Endothelial cell of umbilical vein (primary cell): ENCODE measurements around the gene MIEN1. TPM values are rescaled to one million over a fixed set of nuclear protein-coding genes. Genes with fewer than 3 reads are reported as not detected.

Experiments used
- BruUV-seq: library from RNA; stranded (reverse); fragments of 400-500 nt; replicated peaks from 2 replicates; lab custom pipeline; 2021; lab: Mats Ljungman, UMichigan
- CTCF ChIA-PET: fragments of 300-600, 350-600 bp; sonication (Branson Sonifier 250); formaldehyde crosslinking; loops from one replicate; lab custom pipeline; 2021; ENCODE audit warnings: antibody characterized with exemption, inconsistent platforms; lab: Charles Lee
- POLR2A ChIA-PET: fragments of 300-600, 350-600 bp; sonication (Branson Sonifier 250); formaldehyde crosslinking; loops from one replicate; lab custom pipeline; 2021; ENCODE audit warnings: antibody characterized with exemption, inconsistent platforms; lab: Charles Lee
- DNase-seq: peaks from one replicate; pipeline ENCODE4 v3.0.0-alpha.2; 2011; ENCODE audit warnings: low read depth, low spot score
- FAIRE-seq: peaks from 2 replicates; lab custom pipeline; 2011; peaks lifted over from hg19 to GRCh38; lab: Jason Lieb, UNC
- H2AFZ ChIP-seq: 2 replicates; pipeline ENCODE4 v1.6.0; 2012; ENCODE audit warnings: low read depth, low read length, control low read depth, inconsistent platforms
- H3K27ac ChIP-seq: 2 replicates; pipeline ENCODE4 v1.5.1; 2011; ENCODE audit warnings: low read depth, mild to moderate bottlenecking, control low read depth, low read length, moderate library complexity; ENCODE audit not compliant: insufficient read depth
- H3K27me3 ChIP-seq, 2 experiments: 2 replicates each; pipeline versions ENCODE4 v1.6.0 to v1.6.1; 2011; ENCODE audit warnings: low read length in 2 of 2, mixed read lengths in 1 of 2; ENCODE audit not compliant: control insufficient read depth in 2 of 2, insufficient read depth in 2 of 2
- H3K36me3 ChIP-seq, 2 experiments: 2 replicates in 1 of 2; 3 replicates in 1 of 2; pipeline ENCODE4 v1.5.1; 2011; ENCODE audit warnings: low read length in 2 of 2, mild to moderate bottlenecking in 1 of 2, moderate library complexity in 1 of 2; ENCODE audit not compliant: control insufficient read depth in 2 of 2, insufficient read depth in 2 of 2; ENCODE audit errors: extremely low read depth in 1 of 2
- H3K4me1 ChIP-seq: 3 replicates; pipeline ENCODE4 v1.5.1; 2011; ENCODE audit warnings: mild to moderate bottlenecking, low read length; ENCODE audit not compliant: control insufficient read depth, insufficient read depth; ENCODE audit errors: extremely low read depth
- H3K4me2 ChIP-seq: 2 replicates; pipeline ENCODE4 v1.6.1; 2011; ENCODE audit warnings: low read length, control low read depth, mixed read lengths; ENCODE audit not compliant: insufficient read depth
- H3K4me3 ChIP-seq, 3 experiments: fragments of 200-600 bp in 1 of 3; sonication (generic), shearing (Covaris generic) in 1 of 3; replicated peaks in 1 of 3; 2 replicates each; pipeline ENCODE4 v1.5.1; 2011 to 2016; ENCODE audit warnings: control low read depth in 3 of 3, low read length in 3 of 3, mild to moderate bottlenecking in 2 of 3, inconsistent platforms in 1 of 3, low read depth in 1 of 3, moderate library complexity in 1 of 3; ENCODE audit not compliant: insufficient read depth in 1 of 3
- H3K79me2 ChIP-seq: 2 replicates; pipeline ENCODE4 v1.6.0; 2012; ENCODE audit warnings: low read length, inconsistent platforms; ENCODE audit not compliant: control insufficient read depth, insufficient read depth
- H3K9ac ChIP-seq: replicated peaks from 2 replicates; pipeline ENCODE3; 2011; ENCODE audit warnings: low read length, control low read depth; ENCODE audit not compliant: insufficient read depth; ENCODE audit errors: extremely low read depth
- H3K9me1 ChIP-seq: replicated peaks from 3 replicates; pipeline ENCODE4 v1.6.0; 2011; ENCODE audit warnings: mild to moderate bottlenecking, low read length; ENCODE audit not compliant: control insufficient read depth, insufficient read depth; ENCODE audit errors: extremely low read depth
- H3K9me3 ChIP-seq: replicated peaks from 2 replicates; pipeline ENCODE4 v1.5.1; 2012; ENCODE audit warnings: low read length, inconsistent platforms; ENCODE audit not compliant: control insufficient read depth, insufficient read depth
- H4K20me1 ChIP-seq: replicated peaks from 2 replicates; pipeline ENCODE3; 2011; ENCODE audit warnings: mild to moderate bottlenecking, low read length; ENCODE audit not compliant: control insufficient read depth, insufficient read depth; ENCODE audit errors: extremely low read depth
- CTCF ChIP-seq, 2 donors: IDR thresholded peaks; 1 replicate in 1 of 2; 2 replicates in 1 of 2; pipeline ENCODE4 v1.5.1; 2011; ENCODE audit warnings: low read length in 2 of 2, mild to moderate bottlenecking in 2 of 2, moderate library complexity in 2 of 2, control low read depth in 1 of 2, inconsistent platforms in 1 of 2, low read depth in 1 of 2; ENCODE audit not compliant: insufficient read depth in 1 of 2; ENCODE audit errors: extremely low read depth in 1 of 2
- EZH2 ChIP-seq: IDR thresholded peaks from 2 replicates; pipeline ENCODE4 v1.6.1; 2012; ENCODE audit warnings: borderline replicate concordance, low read depth, mild to moderate bottlenecking, moderate library complexity, low read length, inconsistent platforms; ENCODE audit not compliant: severe bottlenecking
- FOS ChIP-seq: IDR thresholded peaks from 2 replicates; pipeline ENCODE4 v1.6.1; 2011; ENCODE audit warnings: mild to moderate bottlenecking, low read length, moderate library complexity, borderline replicate concordance; ENCODE audit not compliant: insufficient read depth
- GATA2 ChIP-seq: IDR thresholded peaks from 2 replicates; pipeline ENCODE4 v1.7.0; 2011; ENCODE audit warnings: low read depth, mild to moderate bottlenecking, moderate library complexity, mixed read lengths, low read length; ENCODE audit not compliant: insufficient read length, insufficient read depth
- JUN ChIP-seq: IDR thresholded peaks from 2 replicates; pipeline ENCODE4 v1.6.1; 2011; ENCODE audit warnings: borderline replicate concordance, low read depth; ENCODE audit not compliant: insufficient read length, insufficient read depth
- MAX ChIP-seq: IDR thresholded peaks from 2 replicates; pipeline ENCODE4 v1.6.1; 2011; ENCODE audit not compliant: insufficient read depth, insufficient read length
- MYC ChIP-seq: IDR thresholded peaks from one replicate; pipeline ENCODE4 v1.6.1; 2011; ENCODE audit warnings: mild to moderate bottlenecking, low read depth, low read length
- POLR2A ChIP-seq: IDR thresholded peaks from 2 replicates; pipeline ENCODE4 v1.6.1; 2012; ENCODE audit warnings: low read depth, mild to moderate bottlenecking, control low read depth, low read length
- POLR2AphosphoS5 ChIP-seq: IDR thresholded peaks from 2 replicates; pipeline ENCODE4 v1.6.1; 2012; ENCODE audit warnings: low read depth, mild to moderate bottlenecking, control low read depth, low read length, moderate library complexity; ENCODE audit not compliant: insufficient read depth
- dilution Hi-C: fragments of 300-500 bp; cut with MboI; formaldehyde crosslinking; loops from one replicate; pipeline ENCODE4 v1.15.0; 2019; ENCODE audit warnings: low sequenced_read_pairs; ENCODE audit not compliant: extremely low pct_ligation_motif_present
- intact Hi-C: fragments of 100-400 bp; cut with micrococcal nuclease; formaldehyde crosslinking; loops from one replicate; pipeline ENCODE4 v1.10.0; 2022
- microRNA-seq: library from miRNA; unstranded; fragments of <30 nt; microRNA quantifications from one replicate; pipeline ENCODE4 v1.2.0, GENCODE V29; 2021; ENCODE audit warnings: borderline number of aligned reads, borderline replicate concordance
- polyA plus RNA-seq, 4 experiments: library from polyadenylated mRNA; depleted of rRNA in 3 of 4; stranded (reverse) in 3 of 4; unstranded in 1 of 4; fragments of >200 nt; gene quantifications; 2 replicates each; pipeline versions ENCODE4 v1.2.1 to v1.2.3, GENCODE V29; 2011 to 2012; ENCODE audit warnings: missing spikeins in 1 of 4
- small RNA-seq: library from RNA; depleted of rRNA; stranded (forward); fragments of <200 nt; gene quantifications from one replicate; pipeline ENCODE3, GENCODE V24; 2012; ENCODE audit warnings: low replicate concordance, low read depth; ENCODE audit not compliant: insufficient read depth, insufficient read length
- total RNA-seq: library from RNA; stranded (reverse); gene quantifications from 2 replicates; pipeline ENCODE4 v1.2.3, GENCODE V29; 2021

Gene MIEN1
- total and polyA plus RNA-seq, 2 donors (not counting 3 experiments of a cell fraction or from before 2014, with no cell fraction given) = 42.4 to 74.5 TPM

GRCh38 chr17:39679521-39680192, 50.7 kb downstream of the MIEN1 start:
- intact Hi-C loops = no loop called here
- Histone ChIP-seq H3K4me2 (no peak overlapping the region), H4K20me1 (no peaks in the 10 kb centered on the region), H3K9ac (no peak overlapping the region), H3K4me3 (no peak overlapping the region), H3K4me1 (no peaks in the 10 kb centered on the region), H3K79me2 (no peaks in the 10 kb centered on the region), H3K36me3 (no peaks in the 10 kb centered on the region), H2AFZ (no peak overlapping the region), H3K9me1 (no peaks in the 10 kb centered on the region), H3K9me3 (no peaks in the 10 kb centered on the region), H3K27me3 (no peaks in the 10 kb centered on the region), H3K27ac (no peak overlapping the region)
- dilution Hi-C loops = no loop called here
- FAIRE-seq = no peak
- CTCF ChIA-PET = interaction anchor here (0.8 to 2.1 kb wide), 4 partner anchors 14 to 58 kb away, joined by 3 to 7 read pairs (median 4); no protein-coding TSS in a partner anchor
- BruUV-seq = no TSS peak
- TF ChIP-seq MYC = no peak
- no peak for TF ChIP-seq POLR2AphosphoS5
- no peak for TF ChIP-seq CTCF (IDR thresholded peaks at IDR 0.05; ENCODE audit: extremely low read depth in 1 of 2, insufficient read depth in 1 of 2, low read depth in 1 of 2, low read length in 2 of 2)
- no peak for TF ChIP-seq MAX
- no peak for TF ChIP-seq EZH2
- TF ChIP-seq GATA2 = no peak
- no peak for TF ChIP-seq POLR2A
- no peak for TF ChIP-seq FOS
- TF ChIP-seq JUN = no peak
- no peak for DNase-seq
- POLR2A ChIA-PET = no interaction called here

Small RNAs within 50 kb of the gene (microRNA-seq; reads per million reads assigned to microRNA genes)
- gene MIR4728 = not detected

Small RNAs within 50 kb of the gene (small RNA-seq; reads per million reads assigned to genes)
- not detected for gene MIR4728

Other genes starting within 250 kb of the MIEN1 start
- gene NEUROD2, start 122.6 kb downstream of the MIEN1 start, total RNA-seq = not detected in 2 replicates
- not detected in 2 replicates for gene NEUROD2, start 122.6 kb downstream of the MIEN1 start, polyA plus RNA-seq
- not detected in 2 replicates for gene PPP1R1B, start 103.6 kb downstream of the MIEN1 start, total RNA-seq
- gene PPP1R1B, start 103.6 kb downstream of the MIEN1 start, polyA plus RNA-seq = not detected in 2 replicates
- gene STARD3, start 93.4 kb downstream of the MIEN1 start, total RNA-seq = 48.9 and 51.0 TPM in 2 replicates
- 75.7 and 102 TPM in 2 replicates for gene STARD3, start 93.4 kb downstream of the MIEN1 start, polyA plus RNA-seq
- 0.78 and 0.93 TPM in 2 replicates for gene TCAP, start 65.2 kb downstream of the MIEN1 start, total RNA-seq
- gene TCAP, start 65.2 kb downstream of the MIEN1 start, polyA plus RNA-seq = 0.46 and 0.51 TPM in 2 replicates
- gene PNMT, start 62.1 kb downstream of the MIEN1 start, total RNA-seq = not detected in 2 replicates
- 0.11 and 0.35 TPM in 2 replicates for gene PNMT, start 62.1 kb downstream of the MIEN1 start, polyA plus RNA-seq
- 6.4 and 7.0 TPM in 2 replicates for gene PGAP3, start 42.5 kb downstream of the MIEN1 start, total RNA-seq
- 14.9 and 17.0 TPM in 2 replicates for gene PGAP3, start 42.5 kb downstream of the MIEN1 start, polyA plus RNA-seq
- 29.1 and 32.9 TPM in 2 replicates for gene ERBB2, start 30.5 kb downstream of the MIEN1 start, total RNA-seq
- 20.6 and 22.8 TPM in 2 replicates for gene ERBB2, start 30.5 kb downstream of the MIEN1 start, polyA plus RNA-seq
- not detected in 2 replicates for gene GRB7, start 7.4 kb upstream of the MIEN1 start, total RNA-seq
- gene GRB7, start 7.4 kb upstream of the MIEN1 start, polyA plus RNA-seq = 0.04 and 0.06 TPM in 2 replicates
- gene IKZF3, start 133.8 kb upstream of the MIEN1 start, total RNA-seq = not detected in 2 replicates
- gene IKZF3, start 133.8 kb upstream of the MIEN1 start, polyA plus RNA-seq = not detected in 2 replicates
- gene ZPBP2, start 137.7 kb upstream of the MIEN1 start, total RNA-seq = not detected in 2 replicates
- gene ZPBP2, start 137.7 kb upstream of the MIEN1 start, polyA plus RNA-seq = not detected in 2 replicates
- gene GSDMB, start 188.1 kb upstream of the MIEN1 start, total RNA-seq = 11.0 and 11.6 TPM in 2 replicates
- gene GSDMB, start 188.1 kb upstream of the MIEN1 start, polyA plus RNA-seq = 5.0 and 5.4 TPM in 2 replicates
- gene ORMDL3, start 197.1 kb upstream of the MIEN1 start, total RNA-seq = 26.7 and 29.8 TPM in 2 replicates
- gene ORMDL3, start 197.1 kb upstream of the MIEN1 start, polyA plus RNA-seq = 49.8 and 53.4 TPM in 2 replicates
- gene LRRC3C, start 197.2 kb upstream of the MIEN1 start, total RNA-seq = not detected in 2 replicates
- not detected in 2 replicates for gene LRRC3C, start 197.2 kb upstream of the MIEN1 start, polyA plus RNA-seq
- not detected in 2 replicates for gene GSDMA, start 232.5 kb upstream of the MIEN1 start, total RNA-seq
- not detected in 2 replicates for gene GSDMA, start 232.5 kb upstream of the MIEN1 start, polyA plus RNA-seq